B cell (primary cell): ENCODE results near the gene SLC25A14.

ENCODE experiments used
- CTCF ChIP-seq: fragments of 200-600 bp; IDR thresholded peaks from one replicate; pipeline ENCODE4 v1.8.0; 2022; ENCODE audit warnings: antibody characterized with exemption, mild to moderate bottlenecking
- EZH2 ChIP-seq: IDR thresholded peaks from 2 replicates; pipeline ENCODE4 v1.6.1; 2012; ENCODE audit warnings: borderline replicate concordance, low read depth, mild to moderate bottlenecking, moderate library complexity, low read length; ENCODE audit not compliant: insufficient read depth, poor library complexity, severe bottlenecking

DNA sequence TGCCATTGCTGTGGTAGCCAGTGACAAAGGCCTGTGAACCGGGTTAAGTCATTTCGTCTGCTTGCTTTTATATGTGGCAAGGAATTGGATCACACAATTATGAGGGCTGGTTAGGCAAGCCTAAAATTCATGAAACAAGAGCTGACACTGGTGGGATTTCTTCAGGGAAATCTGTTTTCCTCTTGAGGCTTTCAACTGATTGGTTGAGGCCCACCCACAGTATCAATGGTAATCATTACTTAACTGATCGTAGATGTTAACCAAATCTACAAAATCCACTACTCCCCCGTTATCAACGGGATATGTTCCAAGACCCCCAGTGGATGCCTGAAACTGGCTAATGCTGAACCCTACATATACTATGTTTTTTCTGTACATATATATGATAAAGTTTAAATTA lies 75.1 kb downstream of the SLC25A14 start:
- TF ChIP-seq CTCF, result no peak
- TF ChIP-seq EZH2, result no peak
